Stimulated activated CD8-positive, alpha-beta memory T cell treated with anti-CD3 and anti-CD28 coated beads, Interleukin-15, amount 100 ng/mL, for 4 hours (primary cell): Measurements from ENCODE around the gene QRFP.
"Not testable (repeated sequence)": the region's sequence is repeated elsewhere in the genome, so short reads cannot be mapped to it uniquely, and the experiment has no call there.

Experiments
- DNase-seq, 2 donors: peaks; one replicate each; pipeline ENCODE4 v3.0.0-alpha.2; 2020; ENCODE audit warnings: low read depth in 2 of 2

QRFP gene

DNA sequence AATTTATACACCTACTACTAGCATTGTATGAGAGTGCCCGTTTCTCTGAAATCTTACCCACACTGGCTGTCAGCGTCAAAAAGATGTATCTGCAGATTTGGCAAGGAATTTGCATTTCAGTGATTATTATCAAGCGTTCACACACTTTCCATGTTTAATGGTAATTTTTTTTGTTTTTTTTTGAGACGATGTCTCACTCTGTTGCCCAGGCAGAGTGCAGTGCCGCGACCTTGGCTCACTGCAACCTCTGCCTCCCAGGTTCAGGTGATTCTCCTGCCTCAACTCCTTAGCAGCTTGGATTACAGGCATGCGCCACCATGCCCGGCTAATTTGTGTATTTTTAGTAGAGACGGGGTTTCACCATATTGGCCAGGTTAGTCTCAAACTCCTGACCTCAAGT is 47.3 kb downstream of the QRFP start:
- DNase-seq: no peak

DNA sequence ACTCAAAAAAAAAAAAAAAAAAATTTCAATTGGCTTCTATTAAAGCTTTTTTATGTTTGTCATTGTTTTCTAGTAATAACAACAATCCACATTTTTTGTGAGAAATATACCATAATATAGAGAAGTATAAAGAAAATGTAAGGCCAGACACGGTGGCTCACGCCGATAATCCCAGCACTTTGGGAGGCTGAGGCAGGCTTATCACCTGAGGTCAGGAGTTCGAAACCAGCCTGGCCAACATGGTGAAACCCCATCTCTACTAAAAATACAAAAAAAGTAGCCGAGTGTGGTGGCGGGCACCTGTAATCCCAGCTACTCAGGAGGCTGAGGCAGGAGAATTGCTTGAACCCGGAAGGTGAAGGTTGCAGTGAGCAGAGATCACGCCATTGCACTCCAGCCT is 48.1 kb downstream of the QRFP start:
- DNase-seq: not testable (repeated sequence)

DNA sequence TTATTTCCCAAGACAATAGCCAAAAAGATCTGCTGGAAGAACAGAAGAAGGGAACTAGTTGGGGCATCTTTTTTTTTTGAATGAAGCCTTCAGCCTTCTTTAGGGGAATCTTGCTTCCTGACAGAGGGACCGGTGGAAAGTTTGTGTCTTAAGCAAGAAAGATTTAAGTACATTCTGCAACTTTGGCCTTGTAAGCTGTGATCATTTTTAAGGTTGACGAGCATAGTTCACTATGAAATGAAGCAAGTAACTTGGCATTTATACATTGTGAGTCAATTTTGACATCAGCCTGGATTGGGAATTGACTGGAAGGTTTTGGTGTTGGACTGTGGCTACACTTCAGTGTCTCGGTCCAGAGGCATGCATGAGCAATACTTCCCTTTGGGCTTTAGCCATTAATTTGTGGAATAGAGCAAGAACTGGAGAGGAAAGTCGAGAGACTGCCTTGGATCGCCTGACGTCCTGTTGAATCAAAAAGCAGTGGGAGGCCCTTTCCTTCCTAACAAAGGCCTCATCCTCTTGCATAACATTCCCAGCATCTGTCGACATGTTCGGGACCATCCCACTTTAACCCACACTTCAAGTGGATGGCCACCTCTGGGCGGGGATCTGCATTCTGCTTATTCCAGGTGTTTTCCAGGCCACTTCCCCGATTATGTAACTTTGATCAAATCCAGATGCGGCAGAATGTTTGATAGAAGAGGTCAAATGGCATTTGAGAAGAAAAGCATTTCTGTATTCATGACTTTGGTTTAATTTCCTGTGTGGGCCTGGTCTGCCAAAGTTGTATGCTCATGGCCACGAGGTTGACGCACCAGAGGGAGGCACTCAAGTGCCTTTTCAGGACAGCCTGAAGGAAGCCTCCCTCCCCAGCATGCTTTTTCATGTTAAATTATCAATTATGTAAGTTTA is 49.0 kb downstream of the QRFP start:
- DNase-seq: no peak

DNA sequence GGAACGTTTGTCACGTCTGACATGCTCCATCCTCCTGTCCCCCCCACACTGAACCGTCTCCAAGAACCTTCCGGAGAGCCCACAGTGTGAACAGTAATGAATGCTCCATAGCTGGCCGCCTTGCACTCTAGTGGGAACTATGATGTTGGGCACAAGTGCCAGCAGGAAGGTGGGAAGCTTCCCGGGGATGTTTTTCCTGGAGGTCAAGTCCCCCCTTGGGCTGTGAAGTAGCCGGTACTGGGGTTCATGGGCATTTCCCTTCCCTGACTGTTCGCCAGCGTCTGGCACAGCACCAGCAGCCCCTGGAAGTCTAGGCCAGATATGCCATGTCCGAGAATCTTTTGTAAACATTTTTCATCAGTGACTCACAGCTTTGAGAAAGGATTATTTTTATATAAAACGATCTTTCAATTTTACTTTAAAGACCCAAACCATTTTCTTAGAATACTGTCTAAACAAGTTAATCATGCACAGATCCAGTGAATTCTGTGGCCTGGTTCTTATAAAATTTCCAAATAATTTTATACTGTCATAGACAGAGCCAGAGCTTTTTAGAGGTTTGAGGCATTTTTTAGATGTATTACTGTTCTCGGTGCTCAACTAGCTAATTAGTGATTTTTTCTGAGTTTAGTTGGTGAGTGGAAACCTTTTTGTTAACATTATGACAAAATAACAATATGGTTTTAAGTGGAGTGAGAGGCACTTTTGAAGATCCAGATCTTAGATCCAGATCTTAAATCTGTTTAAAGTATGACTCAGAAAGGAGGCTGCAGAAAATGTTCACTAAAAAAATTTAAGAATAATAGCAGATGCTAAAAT is 49.9 kb downstream of the QRFP start:
- no peak for DNase-seq

DNA sequence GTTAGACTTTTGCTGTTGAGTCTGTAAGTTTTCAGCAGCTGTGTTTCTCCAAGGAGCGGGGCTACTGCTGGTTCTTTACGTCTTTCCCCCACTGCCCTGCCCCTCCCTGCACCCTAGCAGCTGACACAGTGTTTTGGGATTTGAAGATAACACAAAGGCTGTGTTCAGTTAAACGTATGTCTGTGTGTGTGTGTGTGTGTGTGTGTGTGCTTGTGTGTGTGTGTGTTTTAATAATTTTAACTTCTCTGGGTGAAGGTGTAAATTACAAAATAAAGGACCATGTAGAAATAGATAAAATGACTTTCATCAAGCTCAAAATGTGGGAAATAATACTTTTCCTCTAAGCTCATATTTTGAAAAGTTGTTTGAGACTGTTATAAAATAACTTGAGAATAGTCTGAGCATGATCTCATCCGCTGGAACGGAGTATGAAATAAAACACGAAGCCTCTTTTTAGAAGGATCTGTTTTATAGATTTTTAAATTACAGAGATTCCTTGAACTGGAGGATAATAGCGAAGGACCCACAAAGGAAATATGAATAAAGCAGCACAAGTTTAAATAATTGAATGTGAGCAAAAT is 50.6 kb downstream of the QRFP start:
- DNase-seq: no peak

DNA sequence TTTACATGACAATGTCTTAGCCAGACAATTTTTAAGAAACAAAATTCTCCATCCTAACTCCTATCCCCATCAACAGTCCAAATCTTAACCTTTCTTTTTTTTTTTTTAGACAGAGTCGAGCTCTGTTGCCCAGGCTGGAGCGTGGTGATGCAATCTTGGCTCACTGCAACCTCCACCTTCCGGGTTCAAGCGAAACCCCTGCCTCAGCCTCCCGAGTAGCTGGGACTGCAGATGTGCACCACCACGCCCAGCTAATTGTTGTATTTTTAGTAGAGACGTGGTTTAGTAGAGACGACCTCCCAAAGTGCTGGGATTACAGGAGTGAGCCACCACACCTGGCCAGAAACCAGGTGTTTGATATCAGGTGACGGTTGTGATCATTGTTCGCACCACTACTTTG is 51.4 kb downstream of the QRFP start:
- no peak for DNase-seq

DNA sequence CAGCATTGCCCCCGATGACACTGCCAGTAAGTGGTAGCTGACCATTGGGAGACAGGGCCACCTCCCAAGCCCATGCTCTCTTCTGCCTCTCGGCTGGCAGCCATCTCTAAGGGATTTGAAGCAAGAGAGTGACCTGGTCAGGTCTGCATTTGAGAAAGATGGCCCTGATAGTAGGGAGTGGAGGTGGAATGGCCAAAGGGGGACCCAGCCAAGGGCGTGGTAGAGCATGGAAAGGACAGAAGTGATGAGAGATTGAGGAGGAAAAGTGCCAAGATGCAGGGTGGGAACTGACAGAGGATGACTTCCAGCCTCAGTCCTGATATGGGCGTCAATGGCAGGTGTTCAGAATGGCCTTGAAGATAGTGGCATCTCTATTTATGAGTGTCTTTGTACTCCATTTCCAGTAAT is 52.6 kb downstream of the QRFP start:
- DNase-seq: no peak

DNA sequence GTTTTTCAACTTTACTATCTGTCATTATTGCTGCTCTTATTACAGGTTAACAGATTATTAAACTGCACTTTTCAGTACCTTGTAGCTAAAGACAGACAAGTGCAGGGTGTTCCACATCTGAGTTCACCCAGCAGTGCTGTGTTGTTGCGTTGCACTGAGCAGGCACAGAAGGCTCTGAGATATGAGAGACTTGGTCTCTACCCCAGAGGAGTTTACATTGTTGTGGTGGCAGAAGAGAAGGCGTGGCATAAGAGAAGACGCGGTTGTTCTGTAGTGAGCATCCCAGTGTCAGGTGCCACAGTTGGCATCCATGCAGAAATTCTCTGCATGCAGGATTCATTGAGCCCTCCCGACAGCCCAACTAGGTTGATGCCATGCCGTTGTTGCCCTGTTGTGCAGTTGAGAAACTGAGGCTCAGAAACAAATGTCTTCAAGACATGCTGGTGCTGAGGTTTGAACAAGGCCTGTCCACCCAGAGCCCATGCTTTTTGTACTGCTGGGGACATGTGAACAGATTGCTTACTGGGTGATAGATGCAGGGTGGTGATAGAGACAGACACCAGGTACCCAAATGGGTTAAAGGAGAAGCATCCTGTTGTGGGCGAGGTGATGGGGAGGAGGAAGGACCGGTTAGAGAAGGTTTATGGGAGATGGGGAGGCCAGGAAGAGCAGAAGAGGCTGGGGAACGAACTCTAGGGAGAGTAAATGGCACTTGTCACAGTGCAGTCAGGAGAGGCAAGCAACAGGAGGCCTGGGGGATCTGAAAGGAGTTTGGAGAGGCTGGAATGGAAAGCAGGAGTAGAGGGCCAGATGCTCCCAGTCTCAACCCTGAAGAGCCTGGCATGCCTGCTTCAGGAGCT is 53.3 kb downstream of the QRFP start:
- DNase-seq: no peak
